Stimulated activated CD4-positive, alpha-beta T cell treated with anti-CD3 and anti-CD28 coated beads, Interleukin-2, amount 100 ng/mL, for 24 hours (primary cell): Measurements from ENCODE around the gene KDM2A.

ENCODE experiments used
- DNase-seq, 2 donors: peaks; one replicate each; pipeline ENCODE4 v3.0.0-alpha.2; 2020

KDM2A gene

GRCh38 chr11:67274768-67275605 lies 155.9 kb downstream of the KDM2A start:
- DNase-seq = no peak

- DNase-seq = no peak
These were observed 156.7 kb downstream of the KDM2A start for GRCh38 chr11:67275606-67276409.

- DNase-seq = peak in 1 of 2 donors; percentile 67
These were observed 157.7 kb downstream of the KDM2A start for GRCh38 chr11:67276781-67277230.

GRCh38 chr11:67277231-67277961 lies 158.3 kb downstream of the KDM2A start:
- peak; percentile 88 to 92 for DNase-seq

GRCh38 chr11:67278135-67278938 lies 159.3 kb downstream of the KDM2A start:
- no peak for DNase-seq

GRCh38 chr11:67278939-67279588 lies 160.0 kb downstream of the KDM2A start:
- no peak for DNase-seq

GRCh38 chr11:67279589-67280340 lies 160.7 kb downstream of the KDM2A start:
- no peak for DNase-seq

- no peak for DNase-seq
These were observed 161.3 kb downstream of the KDM2A start for GRCh38 chr11:67280341-67280787.

- no peak for DNase-seq
These were observed 161.9 kb downstream of the KDM2A start for GRCh38 chr11:67280788-67281551.

GRCh38 chr11:67281552-67282150 lies 162.6 kb downstream of the KDM2A start:
- DNase-seq = no peak

GRCh38 chr11:67282155-67282875 lies 163.3 kb downstream of the KDM2A start:
- no peak for DNase-seq

GRCh38 chr11:67282876-67283371 lies 163.9 kb downstream of the KDM2A start:
- DNase-seq = no peak

- DNase-seq = no peak
These were observed 164.5 kb downstream of the KDM2A start for GRCh38 chr11:67283481-67283963.

- no peak for DNase-seq
These were observed 165.9 kb downstream of the KDM2A start for GRCh38 chr11:67284811-67285540.

GRCh38 chr11:67285541-67286498 lies 166.8 kb downstream of the KDM2A start:
- no peak for DNase-seq

- no peak for DNase-seq
These were observed 167.7 kb downstream of the KDM2A start for GRCh38 chr11:67286621-67287333.
